LoVo (cell line): ENCODE data around the gene NECTIN3.

Experiments used
- DNase-seq: peaks from one replicate; pipeline ENCODE4 v3.0.0-alpha.2; 2016; ENCODE audit warnings: low spot score

Gene NECTIN3

DNA sequence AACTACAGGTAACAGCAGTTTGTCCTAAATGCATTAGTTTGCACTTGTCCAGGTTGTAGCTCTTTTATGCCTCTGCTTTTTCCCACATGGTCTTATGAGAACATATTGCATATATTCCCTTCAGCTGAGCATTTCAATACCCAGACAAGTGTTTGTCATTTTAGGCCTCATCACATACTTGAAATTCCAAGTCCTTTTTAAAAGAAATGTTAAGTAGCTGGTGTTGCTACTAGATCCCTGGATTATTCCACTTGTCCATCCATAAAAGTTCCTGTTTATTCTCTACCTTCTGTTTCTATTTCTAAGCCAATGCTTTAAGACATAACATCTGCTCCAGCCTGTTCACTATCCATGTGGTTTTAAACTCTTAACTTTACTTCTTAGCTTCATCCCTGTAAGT, 128.4 kb downstream of the NECTIN3 start:
- DNase-seq: no peak

DNA sequence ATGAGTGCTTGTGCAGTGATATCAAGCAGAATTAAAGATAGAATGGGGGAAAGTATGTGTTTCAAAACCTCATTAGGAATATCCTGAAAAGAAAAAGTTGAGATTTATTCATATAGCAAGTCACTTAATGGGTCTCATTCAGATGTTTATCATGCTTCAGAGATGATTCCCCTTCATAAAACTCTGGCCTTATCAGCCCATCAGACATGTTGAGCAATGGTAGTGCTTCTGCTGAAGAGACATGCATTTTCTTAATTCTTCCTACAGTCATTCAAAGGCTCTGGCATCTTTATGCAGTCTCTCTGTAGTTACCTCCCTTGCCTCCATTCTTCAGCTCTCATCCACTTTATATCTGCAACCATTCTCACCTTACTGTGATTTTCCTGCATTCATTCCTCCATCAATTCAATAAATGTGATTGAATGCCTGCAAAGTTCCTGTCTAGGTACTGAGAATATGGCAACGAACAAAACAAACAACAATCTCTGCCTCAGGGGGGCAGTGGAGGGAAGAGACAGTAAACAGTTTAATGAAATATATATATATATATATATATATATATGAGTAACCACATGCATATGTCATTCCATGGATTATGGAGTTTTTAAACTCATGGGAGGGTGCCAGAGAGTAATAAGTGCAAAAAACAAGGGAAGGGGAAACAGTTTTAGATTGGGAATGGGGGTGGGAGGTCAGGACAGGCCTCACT, 138.5 kb downstream of the NECTIN3 start:
- DNase-seq: no peak

DNA sequence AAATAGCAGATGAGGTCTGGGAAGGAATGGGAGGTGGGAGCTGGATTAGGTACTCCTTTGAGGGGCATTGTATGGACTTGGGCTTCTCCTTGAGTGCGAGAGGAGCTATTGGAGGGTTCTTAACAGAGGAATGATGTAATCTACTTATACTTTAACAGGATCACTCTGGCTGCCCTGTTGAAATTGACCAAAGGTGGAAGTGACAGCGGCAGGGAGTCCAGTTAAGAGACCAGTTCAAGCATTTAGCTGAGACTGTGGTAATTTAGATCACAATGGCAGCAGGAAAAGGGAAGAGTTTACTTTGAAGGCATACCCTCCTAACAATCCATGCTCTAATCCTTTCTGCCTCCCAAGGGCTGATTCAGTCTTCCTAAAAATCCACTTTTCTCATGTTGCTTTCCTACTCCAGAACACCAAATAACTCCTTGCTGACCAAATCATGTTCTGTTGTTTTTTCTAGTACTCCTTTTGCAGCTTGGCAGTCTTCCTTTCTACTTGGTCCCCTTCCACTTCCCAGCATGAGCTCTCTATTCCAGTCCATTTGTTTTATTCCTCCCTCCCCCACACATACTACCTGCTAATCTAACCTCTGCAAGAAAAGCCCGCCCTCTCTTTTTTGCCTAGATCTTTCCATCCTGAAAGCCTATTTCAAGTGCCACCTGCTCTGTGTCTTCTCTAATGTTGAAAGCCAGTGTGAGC, 139.4 kb downstream of the NECTIN3 start:
- no peak for DNase-seq

DNA sequence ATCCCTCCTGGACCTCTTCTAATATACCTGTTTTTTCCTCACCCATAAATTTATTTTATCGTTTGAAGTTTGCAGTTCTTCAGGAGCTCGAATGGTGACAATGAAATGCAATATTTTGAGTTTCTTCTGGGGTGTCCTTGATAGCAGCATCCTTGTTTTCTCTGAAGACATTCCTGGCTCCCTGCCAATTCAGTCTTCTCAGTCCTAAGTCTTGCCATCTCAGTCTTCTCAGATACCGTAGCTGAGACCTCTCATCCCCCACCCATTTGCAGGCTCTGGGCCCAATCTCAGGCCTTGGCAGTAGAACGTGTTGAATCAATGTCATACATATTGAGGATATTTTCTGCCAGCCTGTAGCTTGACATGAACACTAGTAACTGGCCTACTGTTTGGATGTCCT, 140.9 kb downstream of the NECTIN3 start:
- DNase-seq: no peak

DNA sequence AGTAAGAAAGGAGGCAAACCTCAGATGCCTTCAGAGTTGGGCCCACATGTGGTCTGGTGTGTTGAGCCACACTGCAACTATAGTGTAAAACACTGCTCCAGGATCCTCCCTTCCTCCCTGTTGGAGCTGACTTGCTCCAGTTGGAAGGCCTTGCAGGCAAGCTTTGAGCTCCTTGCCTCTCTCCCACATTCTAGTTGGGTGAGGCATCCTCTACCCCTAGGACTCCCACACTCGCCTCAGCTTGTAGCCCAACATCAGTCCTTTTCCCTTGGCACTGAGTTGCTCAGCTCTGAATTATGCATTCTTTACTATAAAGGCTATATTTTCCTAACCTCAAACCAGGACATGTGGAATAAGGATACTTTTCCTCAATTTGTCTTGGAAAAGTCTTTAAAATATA, 143.9 kb downstream of the NECTIN3 start:
- no peak for DNase-seq

DNA sequence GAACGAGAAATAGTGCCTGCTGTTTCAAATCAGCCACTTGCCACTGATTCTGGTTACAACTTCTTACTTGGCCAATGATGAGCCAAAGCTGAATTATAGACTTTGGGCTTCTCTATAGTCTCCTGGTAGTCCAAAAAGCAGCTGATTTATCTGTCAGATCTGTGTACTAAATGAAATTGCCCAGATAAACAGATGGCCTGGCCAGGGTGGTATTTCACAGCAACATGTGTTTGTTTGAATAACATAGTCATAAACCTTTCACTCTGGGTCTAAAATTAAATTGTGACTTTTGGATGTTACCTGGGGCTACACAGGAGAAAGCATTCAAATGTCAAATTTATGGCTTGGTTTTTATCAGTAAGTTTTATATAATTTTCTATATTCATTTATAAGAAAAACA, 147.0 kb downstream of the NECTIN3 start:
- no peak for DNase-seq

DNA sequence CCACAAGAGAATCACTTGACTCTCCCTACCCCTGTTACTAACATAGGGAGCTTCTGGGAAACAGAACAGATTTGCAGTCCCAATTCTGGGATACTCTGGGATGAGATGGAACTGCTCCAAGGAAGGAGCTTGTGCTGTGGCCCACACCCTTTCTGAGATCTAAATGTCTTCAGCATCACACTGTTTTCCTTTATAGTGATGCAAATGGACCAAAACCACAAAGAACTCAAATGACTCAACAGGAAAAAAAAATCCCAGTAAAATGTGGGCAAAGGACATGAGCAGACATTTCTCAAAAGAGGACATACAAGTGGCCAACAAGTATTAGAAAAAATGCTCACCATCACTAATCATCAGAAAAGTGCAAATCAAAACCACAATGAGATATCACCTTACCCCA, 155.6 kb downstream of the NECTIN3 start:
- no peak for DNase-seq

DNA sequence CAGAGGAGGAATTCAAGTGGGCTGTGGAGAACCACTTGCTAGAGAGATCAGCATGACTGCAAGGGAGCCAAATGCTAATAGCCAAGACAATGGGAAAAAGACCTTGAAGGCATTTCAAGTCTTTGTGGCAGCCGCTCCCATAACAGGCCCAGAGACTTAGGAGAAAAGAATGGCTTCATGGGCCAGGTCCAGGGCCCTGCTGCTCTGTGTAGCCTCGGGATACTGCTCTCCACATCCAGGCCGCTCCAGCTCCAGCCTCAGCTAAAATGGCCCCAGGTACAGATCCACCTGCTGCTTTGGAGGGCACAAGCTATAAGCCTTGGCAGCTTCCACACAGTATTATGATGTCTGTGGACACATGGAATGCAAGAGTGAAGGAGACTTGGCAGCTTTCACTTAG, 157.7 kb downstream of the NECTIN3 start:
- DNase-seq: no peak

DNA sequence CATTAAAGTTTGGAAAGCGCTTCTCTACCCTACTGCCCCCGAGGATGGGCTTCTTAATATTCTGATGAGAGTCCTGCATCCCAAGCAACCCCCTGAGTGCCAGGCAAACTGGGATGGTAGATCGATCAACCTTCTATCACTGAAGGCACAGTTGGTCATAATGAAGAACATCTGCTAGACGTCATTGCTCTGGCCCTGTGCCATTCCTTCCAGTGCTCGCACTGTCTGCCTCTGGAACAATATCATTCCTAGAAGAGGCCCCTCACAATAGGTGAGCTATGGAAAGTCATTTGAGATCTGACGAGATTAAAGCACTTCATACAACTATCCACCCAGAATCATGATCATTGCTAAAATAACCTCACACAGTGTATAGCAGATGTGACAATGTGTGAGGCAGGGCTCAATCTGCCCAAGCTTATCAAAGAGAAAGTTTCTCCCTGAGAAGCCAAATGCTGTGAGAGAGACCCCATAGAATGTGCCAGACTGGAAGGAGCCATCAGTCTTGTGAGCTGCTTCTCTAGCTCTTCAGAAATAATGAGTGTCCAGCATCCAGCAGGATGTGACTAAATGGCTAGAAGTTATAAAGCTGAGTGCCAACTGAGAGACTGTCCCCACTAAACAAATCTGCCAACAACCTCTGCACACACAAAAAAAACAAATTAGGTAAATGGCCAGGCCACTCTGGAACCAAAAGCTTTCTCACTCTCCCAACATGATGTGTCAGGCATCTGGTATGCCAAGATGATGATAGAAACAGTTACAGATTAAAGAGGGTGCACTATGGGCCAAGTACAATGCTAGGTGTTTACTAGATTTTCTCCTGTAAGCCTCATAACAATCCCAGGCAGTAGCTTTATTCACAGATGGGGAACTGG, 165.5 kb downstream of the NECTIN3 start:
- no peak for DNase-seq

DNA sequence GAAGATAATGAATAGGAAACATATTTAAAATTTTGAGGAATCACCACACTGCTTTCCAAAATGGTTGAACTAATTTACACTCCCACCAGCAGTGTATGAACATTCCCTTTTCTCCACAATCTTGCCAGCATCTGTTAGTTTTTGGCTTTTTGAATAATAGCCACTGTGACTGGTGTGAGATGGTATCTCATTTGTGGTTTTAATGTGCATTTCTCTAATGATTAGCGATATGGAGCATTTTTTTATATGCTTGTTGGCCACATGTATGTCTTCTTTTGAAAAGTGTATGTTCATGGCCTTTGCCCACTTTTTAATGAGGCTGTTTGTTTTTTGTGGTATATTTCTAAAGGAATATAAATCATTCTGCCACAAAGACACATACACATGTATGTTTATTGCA, 166.3 kb downstream of the NECTIN3 start:
- DNase-seq: no peak

DNA sequence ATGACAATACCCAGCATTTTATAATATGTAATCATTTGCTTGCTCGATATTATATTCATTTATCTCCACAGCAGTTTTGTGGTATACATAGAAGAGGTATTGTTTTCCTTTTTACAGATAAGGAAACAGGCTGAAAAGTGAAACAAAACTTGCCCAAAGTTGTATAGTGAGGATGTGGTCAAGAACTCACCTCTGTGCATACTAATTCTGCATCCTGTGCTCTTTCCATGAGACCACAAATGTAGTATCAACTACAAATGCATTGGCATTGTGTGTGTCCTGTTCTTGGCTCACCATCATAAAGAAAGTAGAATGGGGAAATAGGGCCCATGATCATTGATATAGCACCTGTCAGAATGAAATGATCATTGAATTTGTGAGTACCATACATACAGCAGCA, 167.3 kb downstream of the NECTIN3 start:
- DNase-seq: no peak

DNA sequence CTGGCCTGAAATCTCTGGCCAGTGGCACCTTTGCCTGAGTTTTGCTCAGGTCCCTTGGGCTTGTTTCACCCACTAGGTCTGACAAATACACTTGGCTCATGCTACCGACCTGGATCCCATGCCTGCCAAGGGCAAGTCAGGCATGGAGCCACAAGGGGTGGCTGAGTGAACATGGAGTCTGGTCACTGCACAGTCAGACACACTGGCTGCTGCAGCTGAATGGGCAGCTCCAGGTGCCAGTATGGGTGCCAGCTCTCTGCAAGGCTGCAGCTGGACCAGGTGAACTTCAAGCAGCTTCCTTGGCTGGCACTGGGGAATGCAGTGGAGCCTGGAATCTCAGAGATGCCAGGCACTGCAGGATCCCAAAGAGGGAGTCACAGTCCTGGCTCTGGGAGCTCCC, 170.3 kb downstream of the NECTIN3 start:
- no peak for DNase-seq
